Trophoblast cell (in vitro differentiated cells and primary cell): ENCODE data around the gene SPON1.

Experiments
- DNase-seq, 2 donors: peaks; one replicate each; pipeline ENCODE4 v3.0.0-alpha.2; 2016
- H2AFZ ChIP-seq: 2 replicates; pipeline ENCODE4 v1.6.1; 2013; ENCODE audit warnings: low read length, moderate library complexity, mild to moderate bottlenecking; ENCODE audit not compliant: insufficient read depth, poor library complexity
- H2AK5ac ChIP-seq: 2 replicates; pipeline ENCODE4 v1.6.1; 2013; ENCODE audit warnings: mild to moderate bottlenecking, low read length
- H2BK120ac ChIP-seq: 2 replicates; pipeline ENCODE4 v1.6.1; 2013; ENCODE audit warnings: low read length, mild to moderate bottlenecking, moderate library complexity; ENCODE audit not compliant: insufficient read depth, poor library complexity
- H2BK12ac ChIP-seq: 2 replicates; pipeline ENCODE4 v1.6.1; 2013; ENCODE audit warnings: mild to moderate bottlenecking, low read length, moderate library complexity
- H2BK5ac ChIP-seq: 2 replicates; pipeline ENCODE4 v1.6.1; 2013; ENCODE audit warnings: low read length, low read depth, moderate library complexity, mild to moderate bottlenecking; ENCODE audit not compliant: poor library complexity
- H3K14ac ChIP-seq: 2 replicates; pipeline ENCODE4 v1.6.1; 2013; ENCODE audit warnings: mild to moderate bottlenecking, low read length
- H3K18ac ChIP-seq: 2 replicates; pipeline ENCODE4 v1.6.1; 2013; ENCODE audit warnings: mild to moderate bottlenecking, low read length
- H3K23ac ChIP-seq: 2 replicates; pipeline ENCODE4 v1.6.1; 2013; ENCODE audit warnings: low read length
- H3K27ac ChIP-seq: 2 replicates; pipeline ENCODE4 v1.5.1; 2013; ENCODE audit warnings: low read depth, mild to moderate bottlenecking, inconsistent platforms, low read length, moderate library complexity
- H3K27me3 ChIP-seq: 2 replicates; pipeline ENCODE4 v1.6.1; 2013; ENCODE audit warnings: inconsistent platforms, mild to moderate bottlenecking, low read length, moderate library complexity; ENCODE audit not compliant: insufficient read depth
- H3K36me3 ChIP-seq, 2 experiments: 1 replicate in 1 of 2; 2 replicates in 1 of 2; pipeline ENCODE4 v1.6.1; 2013; ENCODE audit warnings: low read length in 2 of 2, mild to moderate bottlenecking in 2 of 2, moderate library complexity in 1 of 2; ENCODE audit not compliant: insufficient read depth in 2 of 2, control insufficient read depth in 1 of 2
- H3K4ac ChIP-seq: 2 replicates; pipeline ENCODE4 v1.6.1; 2013; ENCODE audit warnings: low read depth, mild to moderate bottlenecking, low read length, moderate library complexity
- H3K4me1 ChIP-seq, 2 experiments: 1 replicate in 1 of 2; 2 replicates in 1 of 2; pipeline ENCODE4 v1.6.1; 2013; ENCODE audit warnings: low read length in 2 of 2, mild to moderate bottlenecking in 2 of 2, moderate library complexity in 1 of 2; ENCODE audit not compliant: insufficient read depth in 2 of 2, control insufficient read depth in 1 of 2
- H3K4me2 ChIP-seq: 2 replicates; pipeline ENCODE4 v1.6.1; 2013; ENCODE audit warnings: inconsistent platforms, mild to moderate bottlenecking, low read length, moderate library complexity
- H3K4me3 ChIP-seq: 2 replicates; pipeline ENCODE4 v1.5.1; 2013; ENCODE audit warnings: mild to moderate bottlenecking, low read depth, low read length, inconsistent platforms
- H3K79me1 ChIP-seq: one replicate; pipeline ENCODE4 v1.6.1; 2013; ENCODE audit warnings: low read length
- H3K79me2 ChIP-seq: 2 replicates; pipeline ENCODE4 v1.6.1; 2013; ENCODE audit warnings: low read length, mild to moderate bottlenecking; ENCODE audit not compliant: control insufficient read depth, insufficient read depth, poor library complexity
- H3K9ac ChIP-seq: 2 replicates; pipeline ENCODE4 v1.6.1; 2013; ENCODE audit warnings: mild to moderate bottlenecking, low read length
- H3K9me3 ChIP-seq: 2 replicates; pipeline ENCODE4 v1.6.1; 2013; ENCODE audit warnings: low read depth, mild to moderate bottlenecking, control low read depth, inconsistent platforms, low read length; ENCODE audit not compliant: insufficient read depth
- H4K12ac ChIP-seq: 2 replicates; pipeline ENCODE4 v1.6.1; 2013; ENCODE audit warnings: low read depth, mild to moderate bottlenecking, low read length, moderate library complexity
- H4K8ac ChIP-seq: 2 replicates; pipeline ENCODE4 v1.6.1; 2013; ENCODE audit warnings: low read depth, mild to moderate bottlenecking, low read length, moderate library complexity
- H4K91ac ChIP-seq: one replicate; pipeline ENCODE4 v1.6.1; 2013; ENCODE audit warnings: low read depth, mild to moderate bottlenecking, low read length, moderate library complexity
- WGBS: extraction: QIAGEN DNeasy Blood & Tissue Kit; methylation state at CpG from one replicate; pipeline ENCODE4 v1.1.7; 2013; ENCODE audit warnings: missing lambda C conversion rate; ENCODE audit not compliant: insufficient read length, insufficient coverage; ENCODE audit errors: extremely low coverage; 5-methylcytosine and 5-hydroxymethylcytosine counted together

Gene SPON1

GRCh38 chr11:14261066-14261465, 298.5 kb downstream of the SPON1 start:
- no peak overlapping the region for H3K23ac ChIP-seq
- H3K4ac ChIP-seq: no peak overlapping the region
- H3K14ac ChIP-seq: no peak overlapping the region
- H3K9me3 ChIP-seq: peaks cover 3% of the 10 kb centered on the region
- H2BK5ac ChIP-seq: no peak overlapping the region
- H3K4me1 ChIP-seq: peaks cover 9 to 14% of the 10 kb centered on the region in 2 experiments
- no peak overlapping the region for H2BK12ac ChIP-seq
- WGBS: no CpG with 5 or more reads among the region's 4 CpGs
- DNase-seq: no peak
- H3K27ac ChIP-seq: no peak overlapping the region
- H2BK120ac ChIP-seq: no peak overlapping the region
- H3K4me2 ChIP-seq: no peak overlapping the region
- H3K18ac ChIP-seq: no peak overlapping the region
- no peak overlapping the region for H3K9ac ChIP-seq
- H3K79me2 ChIP-seq: no peaks in the 10 kb centered on the region
- H2AFZ ChIP-seq: no peak overlapping the region
- no peaks in the 10 kb centered on the region for H3K27me3 ChIP-seq
- no peaks in the 10 kb centered on the region for H3K79me1 ChIP-seq
- H4K12ac ChIP-seq: no peak overlapping the region
- peaks cover 2 to 9% of the 10 kb centered on the region in 2 experiments for H3K36me3 ChIP-seq
- H4K91ac ChIP-seq: no peak overlapping the region
- no peak overlapping the region for H4K8ac ChIP-seq
- no peak overlapping the region for H3K4me3 ChIP-seq
- no peak overlapping the region for H2AK5ac ChIP-seq

- no peak for DNase-seq
- no peak overlapping the region for H3K4me2 ChIP-seq
- H3K27ac ChIP-seq: no peak overlapping the region
- H4K8ac ChIP-seq: no peak overlapping the region
- no peak overlapping the region for H2AK5ac ChIP-seq
- peaks cover 2 to 9% of the 10 kb centered on the region in 2 experiments for H3K36me3 ChIP-seq
- H3K4me1 ChIP-seq: peaks cover 9 to 14% of the 10 kb centered on the region in 2 experiments
- H3K4ac ChIP-seq: no peak overlapping the region
- H3K18ac ChIP-seq: no peak overlapping the region
- no CpG with 5 or more reads among the region's 8 CpGs for WGBS
- H3K23ac ChIP-seq: no peak overlapping the region
- no peak overlapping the region for H4K91ac ChIP-seq
- H3K79me1 ChIP-seq: no peaks in the 10 kb centered on the region
- H3K9ac ChIP-seq: no peak overlapping the region
- no peak overlapping the region for H2BK5ac ChIP-seq
- H4K12ac ChIP-seq: no peak overlapping the region
- H3K9me3 ChIP-seq: peaks cover 3% of the 10 kb centered on the region
- H3K27me3 ChIP-seq: no peaks in the 10 kb centered on the region
- H3K79me2 ChIP-seq: no peaks in the 10 kb centered on the region
- H2BK120ac ChIP-seq: no peak overlapping the region
- H3K14ac ChIP-seq: no peak overlapping the region
- H3K4me3 ChIP-seq: no peak overlapping the region
- H2BK12ac ChIP-seq: no peak overlapping the region
- H2AFZ ChIP-seq: no peak overlapping the region
Measured at GRCh38 chr11:14262271-14262846, 299.8 kb downstream of the SPON1 start.

GRCh38 chr11:14264966-14265365, 302.4 kb downstream of the SPON1 start:
- Histone ChIP-seq H2BK120ac (no peak overlapping the region), H3K4me2 (no peak overlapping the region), H3K36me3 (peaks cover 2 to 9% of the 10 kb centered on the region in 2 experiments), H3K9ac (no peak overlapping the region), H3K27ac (no peak overlapping the region), H4K8ac (no peak overlapping the region), H3K79me1 (no peaks in the 10 kb centered on the region), H3K14ac (no peak overlapping the region), H2AFZ (no peak overlapping the region), H3K4ac (no peak overlapping the region), H4K91ac (no peak overlapping the region), H3K9me3 (peaks cover 3% of the 10 kb centered on the region), H3K4me1 (no peaks in the 10 kb centered on the region), H3K79me2 (no peaks in the 10 kb centered on the region), H3K18ac (no peak overlapping the region), H3K4me3 (no peak overlapping the region), H3K23ac (no peak overlapping the region), H4K12ac (no peak overlapping the region), H3K27me3 (no peaks in the 10 kb centered on the region), H2BK5ac (no peak overlapping the region), H2AK5ac (no peak overlapping the region), H2BK12ac (no peak overlapping the region)
- no peak for DNase-seq
- WGBS: no CpG with 5 or more reads among the region's 2 CpGs

- no peak for DNase-seq
- no peak overlapping the region for H3K27ac ChIP-seq
- H3K79me2 ChIP-seq: no peaks in the 10 kb centered on the region
- no peak overlapping the region for H3K23ac ChIP-seq
- H2BK12ac ChIP-seq: no peak overlapping the region
- no peak overlapping the region for H2BK120ac ChIP-seq
- H3K4ac ChIP-seq: no peak overlapping the region
- no peak overlapping the region for H3K4me3 ChIP-seq
- no peaks in the 10 kb centered on the region for H3K79me1 ChIP-seq
- no peaks in the 10 kb centered on the region for H3K4me1 ChIP-seq
- H3K36me3 ChIP-seq: peaks cover 2 to 9% of the 10 kb centered on the region in 2 experiments
- H4K12ac ChIP-seq: no peak overlapping the region
- no peak overlapping the region for H3K18ac ChIP-seq
- H2BK5ac ChIP-seq: no peak overlapping the region
- no peaks in the 10 kb centered on the region for H3K27me3 ChIP-seq
- WGBS: no CpG with 5 or more reads among the region's 1 CpG
- no peak overlapping the region for H4K8ac ChIP-seq
- H4K91ac ChIP-seq: no peak overlapping the region
- no peak overlapping the region for H2AK5ac ChIP-seq
- H3K4me2 ChIP-seq: no peak overlapping the region
- H2AFZ ChIP-seq: no peak overlapping the region
- H3K9me3 ChIP-seq: peaks cover 3% of the 10 kb centered on the region
- no peak overlapping the region for H3K9ac ChIP-seq
- no peak overlapping the region for H3K14ac ChIP-seq
Measured at GRCh38 chr11:14266622-14267021, 304.1 kb downstream of the SPON1 start.
